Transverse colon (tissue), 4 donors: Measurements from ENCODE around the gene MAST2. TPM values are rescaled to one million over a fixed set of nuclear protein-coding genes. Genes with fewer than 3 reads are reported as not detected.

Experiments used
- DNase-seq: peaks from one replicate; pipeline ENCODE4 v3.0.0-alpha.2; 2019
- H3K27ac ChIP-seq, 4 donors: fragments of 200-600 bp; sonication (generic); 2 replicates each; pipeline ENCODE4 v1.5.1; 2016 to 2018; ENCODE audit warnings: inconsistent platforms in 4 of 4
- H3K27me3 ChIP-seq: fragments of 200-600 bp; sonication (generic); 2 replicates; pipeline ENCODE4 v1.5.1; 2017; ENCODE audit warnings: inconsistent platforms
- H3K36me3 ChIP-seq, 4 donors: fragments of 200-600 bp; sonication (generic); 2 replicates each; pipeline ENCODE4 v1.5.1; 2017 to 2019; ENCODE audit warnings: inconsistent platforms in 4 of 4
- H3K4me1 ChIP-seq, 4 donors: fragments of 200-600 bp; sonication (generic); 2 replicates each; pipeline ENCODE4 v1.5.1; 2017 to 2020; ENCODE audit warnings: inconsistent platforms in 4 of 4
- H3K4me3 ChIP-seq, 4 donors: fragments of 200-600 bp; sonication (generic); 1 replicate in 1 of 4; 2 replicates in 3 of 4; pipeline versions ENCODE4 v1.5.1 to v1.6.1; 2017 to 2019; ENCODE audit warnings: inconsistent platforms in 4 of 4
- H3K9me3 ChIP-seq, 2 donors: fragments of 200-600 bp; sonication (generic); 2 replicates each; pipeline ENCODE4 v1.5.1; 2017 to 2019; ENCODE audit warnings: inconsistent platforms in 2 of 2
- CTCF ChIP-seq, 5 experiments: fragments of 200-600 bp in 3 of 5; fragments of 450-650 bp in 2 of 5; sonication (generic) in 3 of 5; IDR thresholded peaks; 1 replicate in 2 of 5; 2 replicates in 3 of 5; pipeline ENCODE4 v1.5.1; 2016 to 2017; ENCODE audit warnings: antibody characterized with exemption in 5 of 5, inconsistent platforms in 3 of 5, mild to moderate bottlenecking in 2 of 5, moderate library complexity in 1 of 5
- EP300 ChIP-seq: sonication (generic); formaldehyde crosslinking; IDR thresholded peaks from one replicate; pipeline ENCODE4 v1.6.1; 2017; ENCODE audit warnings: antibody characterized with exemption, low read depth
- POLR2A ChIP-seq: fragments of 450-650 bp; IDR thresholded peaks from one replicate; pipeline ENCODE4 v1.6.1; 2016; ENCODE audit warnings: antibody characterized with exemption, mild to moderate bottlenecking, moderate library complexity
- POLR2AphosphoS5 ChIP-seq, 3 donors: sonication (generic); formaldehyde crosslinking; IDR thresholded peaks; one replicate each; pipeline ENCODE4 v1.6.1; 2016; ENCODE audit warnings: antibody characterized with exemption in 3 of 3
- WGBS, 2 donors: methylation state at CpG; one replicate each; pipeline ENCODE4 v1.1.5; 2018; ENCODE audit warnings: low coverage in 1 of 2; 5-methylcytosine and 5-hydroxymethylcytosine counted together
- in situ Hi-C, 4 donors: fragments of 200-750 bp; cut with MboI; loops; one replicate each; pipeline versions ENCODE4 v1.15.0 to v1.15.1; 2017; ENCODE audit warnings: low sequenced_read_pairs in 3 of 4, low pct_ligation_motif_present in 1 of 4, low pct_unique_long_range_greater_than_20kb in 1 of 4
- intact Hi-C: fragments of 100-400 bp; cut with DNase I; formaldehyde crosslinking; loops from one replicate; pipeline ENCODE4 v1.15.1; 2023; ENCODE audit warnings: low total_unique reads
- total RNA-seq, 4 donors: library from RNA; depleted of rRNA; stranded (reverse); fragments of >200 nt; gene quantifications; one replicate each; pipeline ENCODE4 v1.1.0, GENCODE V29; 2016

MAST2 gene
- total RNA-seq, 4 donors from 2014 or later = 160 to 313 (median 161) TPM

DNA sequence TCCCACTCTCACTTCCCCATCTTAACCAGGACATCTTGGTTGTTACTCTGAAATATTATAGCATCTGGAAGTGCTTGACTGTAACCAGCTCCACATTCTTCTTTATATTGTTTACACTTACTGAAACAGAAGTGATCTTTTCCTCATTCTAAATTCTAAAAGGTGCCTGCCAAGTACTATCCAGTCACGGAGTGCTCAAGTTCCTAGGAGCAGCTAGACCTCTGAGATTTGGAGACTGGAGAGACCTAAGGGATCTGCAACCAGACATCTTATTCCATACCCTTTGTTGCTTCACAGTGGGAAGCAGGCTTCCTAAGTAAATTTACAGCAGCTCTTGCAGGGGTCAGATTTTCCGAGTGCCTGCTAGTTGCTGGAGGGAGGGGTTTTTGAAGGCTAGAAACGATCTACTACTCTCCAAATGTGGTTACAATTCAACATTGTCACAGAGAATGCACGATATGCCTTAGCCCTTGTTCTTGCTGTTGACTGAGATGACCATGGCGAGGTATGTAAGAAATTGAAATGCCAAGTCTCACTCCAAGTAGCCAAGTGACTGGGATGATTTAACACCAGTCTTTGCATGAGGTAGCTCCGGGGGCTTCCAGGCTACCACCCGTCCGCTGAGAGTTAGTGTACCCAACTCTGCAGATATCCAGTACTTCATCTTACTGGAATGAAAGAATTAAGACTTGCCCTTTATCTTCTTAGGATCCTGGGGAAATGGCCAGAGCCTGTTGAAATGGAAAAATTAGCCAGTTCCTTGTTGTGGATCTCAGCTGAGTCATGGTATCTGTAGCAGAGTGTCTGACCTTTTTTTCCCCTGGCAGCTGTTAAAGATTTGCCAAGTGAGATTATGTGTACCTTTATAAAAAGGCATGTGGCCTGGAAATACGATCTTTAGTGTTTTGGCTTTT, 150.8 kb downstream of the MAST2 start:
- peak overlapping the region in 1 of 4 donors; percentile 8 for H3K4me3 ChIP-seq
- peaks cover 18 to 46% (median 26%) of the 10 kb centered on the region in 4 donors for H3K4me1 ChIP-seq
- no peaks in the 10 kb centered on the region for H3K27me3 ChIP-seq
- in situ Hi-C loops = no loop called here
- H3K27ac ChIP-seq = peak overlapping the region; percentile 81 to 88 (median 83)
- H3K36me3 ChIP-seq = no peaks in the 10 kb centered on the region
- TF ChIP-seq POLR2AphosphoS5 (IDR thresholded peaks at IDR 0.05) (peak; percentile 30 to 59 (median 54)), CTCF (IDR thresholded peaks at IDR 0.05) (no peak), EP300 (no peak), POLR2A (no peak)
- no peaks in the 10 kb centered on the region for H3K9me3 ChIP-seq
- 10 to 55% methylated on average over 1 to 9 of the region's 9 CpGs for WGBS, 2 donors
- intact Hi-C loops = no loop called here
- no peak for DNase-seq

- Histone ChIP-seq H3K27ac (no peak overlapping the region), H3K27me3 (no peaks in the 10 kb centered on the region), H3K4me3 (no peak overlapping the region), H3K9me3 (no peaks in the 10 kb centered on the region), H3K4me1 (peaks cover 18 to 42% (median 25%) of the 10 kb centered on the region in 4 donors), H3K36me3 (no peaks in the 10 kb centered on the region)
- TF ChIP-seq EP300 (no peak), POLR2AphosphoS5 (IDR thresholded peaks at IDR 0.05) (no peak), CTCF (IDR thresholded peaks at IDR 0.05) (no peak), POLR2A (no peak)
- in situ Hi-C loops = no loop called here
- intact Hi-C loops = no loop called here
- no peak for DNase-seq
- WGBS, 2 donors = 38 to 55% methylated on average over 2 of the region's 2 CpGs
Measured at GRCh38 chr1:45957684-45958083, 154.3 kb downstream of the MAST2 start.

DNA sequence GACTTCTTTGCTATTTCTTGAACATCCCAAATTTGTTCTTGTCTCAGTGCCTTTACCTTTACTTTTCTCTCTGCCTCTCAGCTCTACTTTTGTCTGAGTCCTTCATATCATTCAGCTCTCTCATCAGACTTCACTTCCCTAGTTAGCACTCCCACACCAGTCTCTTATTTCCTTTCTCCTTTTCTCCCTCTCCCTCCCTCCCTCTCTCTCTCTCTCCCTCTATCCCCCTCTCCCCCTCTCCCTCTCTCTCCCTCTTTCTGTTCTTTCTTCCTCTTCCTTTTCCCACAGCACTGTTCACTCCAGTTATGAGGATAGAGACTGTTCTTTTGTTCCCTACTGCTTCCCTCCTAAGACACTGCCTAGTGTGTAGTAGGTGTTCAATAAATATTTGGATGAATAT, 154.9 kb downstream of the MAST2 start:
- no peaks in the 10 kb centered on the region for H3K36me3 ChIP-seq
- H3K27ac ChIP-seq = no peak overlapping the region
- intact Hi-C loops = no loop called here
- in situ Hi-C loops = no loop called here
- H3K27me3 ChIP-seq = no peaks in the 10 kb centered on the region
- peaks cover 16 to 36% (median 20%) of the 10 kb centered on the region in 4 donors for H3K4me1 ChIP-seq
- no peaks in the 10 kb centered on the region for H3K9me3 ChIP-seq
- TF ChIP-seq EP300 (no peak), POLR2A (no peak), CTCF (IDR thresholded peaks at IDR 0.05) (no peak), POLR2AphosphoS5 (IDR thresholded peaks at IDR 0.05) (no peak)
- no peak for DNase-seq
- H3K4me3 ChIP-seq = no peak overlapping the region

- H3K27ac ChIP-seq = no peak overlapping the region
- intact Hi-C loops = no loop called here
- no peak for DNase-seq
Measured at GRCh38 chr1:45960930-45961715, 157.7 kb downstream of the MAST2 start.

More at GRCh38 chr1:45960930-45961715, 157.7 kb downstream of the MAST2 start:
- Histone ChIP-seq H3K36me3 (no peaks in the 10 kb centered on the region), H3K27me3 (no peaks in the 10 kb centered on the region), H3K4me3 (no peak overlapping the region), H3K9me3 (no peaks in the 10 kb centered on the region), H3K4me1 (peaks cover 0 to 11% (median 0%) of the 10 kb centered on the region in 4 donors)
- no peak for TF ChIP-seq CTCF (IDR thresholded peaks at IDR 0.05)
- TF ChIP-seq POLR2A = no peak
- no peak for TF ChIP-seq EP300
- no peak for TF ChIP-seq POLR2AphosphoS5 (IDR thresholded peaks at IDR 0.05)
- in situ Hi-C loops = no loop called here
